ENCODE measurements around the gene DNAJB14. TPM values are rescaled to one million over a fixed set of nuclear protein-coding genes. Genes with fewer than 3 reads are reported as not detected.
A peak's percentile ranks its signal among the peaks of the same experiment; 100 is the strongest.

The DNAJB14 gene
- total and polyA plus RNA-seq, 2 of the 13 experiments (the other 11 are each of a cell fraction or from before 2014, with no cell fraction given), result 9.1 to 38.1 TPM

DNA sequence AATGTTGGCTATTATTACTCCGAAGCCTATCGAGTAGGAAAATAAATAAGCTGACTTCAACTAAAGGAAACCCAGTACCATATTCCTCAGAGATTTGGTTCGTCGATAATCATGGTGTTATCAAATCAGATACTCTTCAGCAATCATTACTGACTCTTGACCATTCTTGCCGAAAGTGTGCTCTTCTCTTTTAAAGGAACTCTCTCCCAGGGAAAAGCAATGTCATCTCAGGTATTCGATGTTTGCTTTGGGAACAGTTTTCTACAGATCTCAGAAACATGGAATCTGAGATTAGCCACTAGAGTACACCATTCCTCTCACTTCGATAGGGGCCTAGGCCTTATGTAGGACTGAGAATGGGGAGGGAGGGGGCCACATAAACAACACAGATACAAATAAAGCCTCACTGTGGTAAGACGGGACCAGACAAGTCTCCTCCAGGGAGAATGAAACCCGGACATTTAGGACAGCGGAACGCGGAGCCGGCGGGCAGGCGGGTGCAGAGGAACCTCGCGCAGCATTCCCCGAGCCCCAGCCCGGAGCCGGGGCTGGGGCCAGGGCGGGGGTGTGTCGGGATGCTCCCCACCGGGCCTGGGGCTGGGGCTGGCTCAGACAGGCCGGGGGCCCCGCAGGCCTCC lies 581 bp downstream of the DNAJB14 start (continued):
- TF ChIP-seq, protein P1, sequence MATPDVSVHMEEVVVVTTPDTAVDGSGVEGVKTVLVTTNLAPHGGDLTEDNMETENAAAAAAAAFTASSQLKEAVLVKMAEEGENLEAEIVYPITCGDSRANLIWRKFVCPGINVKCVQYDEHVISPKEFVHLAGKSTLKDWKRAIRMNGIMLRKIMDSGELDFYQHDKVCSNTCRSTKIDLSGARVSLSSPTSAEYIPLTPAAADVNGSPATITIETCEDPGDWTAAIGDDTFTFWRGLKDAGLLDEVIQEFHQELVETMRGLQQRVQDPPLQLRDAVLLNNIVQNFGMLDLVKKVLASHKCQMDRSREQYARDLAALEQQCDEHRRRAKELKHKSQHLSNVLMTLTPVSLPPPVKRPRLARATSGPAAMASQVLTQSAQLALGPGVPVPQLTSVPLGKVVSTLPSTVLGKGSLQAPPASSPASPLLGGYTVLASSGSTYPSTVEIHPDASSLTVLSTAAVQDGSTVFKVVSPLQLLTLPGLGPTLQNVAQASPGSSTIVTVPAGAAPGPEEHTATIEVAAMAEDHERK (CRISPR knock-in tag; IDR thresholded peaks at IDR 0.05; ENCODE audit: low read depth), result no peak
- TF ChIP-seq ZNF772 (CRISPR knock-in tag; IDR thresholded peaks at IDR 0.05), result no peak
- TF ChIP-seq GPBP1L1 (CRISPR knock-in tag; IDR thresholded peaks at IDR 0.05), result no peak
- no peak for TF ChIP-seq ZNF674 (CRISPR knock-in tag; IDR thresholded peaks at IDR 0.05; ENCODE audit: low read depth)
- TF ChIP-seq, protein P2, sequence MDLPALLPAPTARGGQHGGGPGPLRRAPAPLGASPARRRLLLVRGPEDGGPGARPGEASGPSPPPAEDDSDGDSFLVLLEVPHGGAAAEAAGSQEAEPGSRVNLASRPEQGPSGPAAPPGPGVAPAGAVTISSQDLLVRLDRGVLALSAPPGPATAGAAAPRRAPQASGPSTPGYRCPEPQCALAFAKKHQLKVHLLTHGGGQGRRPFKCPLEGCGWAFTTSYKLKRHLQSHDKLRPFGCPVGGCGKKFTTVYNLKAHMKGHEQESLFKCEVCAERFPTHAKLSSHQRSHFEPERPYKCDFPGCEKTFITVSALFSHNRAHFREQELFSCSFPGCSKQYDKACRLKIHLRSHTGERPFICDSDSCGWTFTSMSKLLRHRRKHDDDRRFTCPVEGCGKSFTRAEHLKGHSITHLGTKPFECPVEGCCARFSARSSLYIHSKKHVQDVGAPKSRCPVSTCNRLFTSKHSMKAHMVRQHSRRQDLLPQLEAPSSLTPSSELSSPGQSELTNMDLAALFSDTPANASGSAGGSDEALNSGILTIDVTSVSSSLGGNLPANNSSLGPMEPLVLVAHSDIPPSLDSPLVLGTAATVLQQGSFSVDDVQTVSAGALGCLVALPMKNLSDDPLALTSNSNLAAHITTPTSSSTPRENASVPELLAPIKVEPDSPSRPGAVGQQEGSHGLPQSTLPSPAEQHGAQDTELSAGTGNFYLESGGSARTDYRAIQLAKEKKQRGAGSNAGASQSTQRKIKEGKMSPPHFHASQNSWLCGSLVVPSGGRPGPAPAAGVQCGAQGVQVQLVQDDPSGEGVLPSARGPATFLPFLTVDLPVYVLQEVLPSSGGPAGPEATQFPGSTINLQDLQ (CRISPR knock-in tag; IDR thresholded peaks at IDR 0.05), result no peak
- TF ChIP-seq KLF16 (CRISPR knock-in tag; IDR thresholded peaks at IDR 0.05), result 0 out of 4 replicates have a peak, but pooled peaks of 1 of the 2 experiments have one; percentile 16
- TF ChIP-seq ZFP1 (CRISPR knock-in tag; IDR thresholded peaks at IDR 0.05), result no peak
- TF ChIP-seq ZNF839 (CRISPR knock-in tag; IDR thresholded peaks at IDR 0.05; ENCODE audit: borderline replicate concordance), result no peak
- TF ChIP-seq ZNF562 (CRISPR knock-in tag; IDR thresholded peaks at IDR 0.05; ENCODE audit: borderline replicate concordance), result no peak
- no peak for TF ChIP-seq ZNF720 (CRISPR knock-in tag; IDR thresholded peaks at IDR 0.05)
- TF ChIP-seq THAP7 (CRISPR knock-in tag; IDR thresholded peaks at IDR 0.05), result 0 out of 2 replicates have a peak, but pooled peaks have one; percentile 9
- no peak for TF ChIP-seq ZBTB8A (CRISPR knock-in tag; IDR thresholded peaks at IDR 0.05; ENCODE audit: borderline replicate concordance, low read depth)
- peak; percentile 9 for TF ChIP-seq GATAD1 (CRISPR knock-in tag; IDR thresholded peaks at IDR 0.05)
- no peak for TF ChIP-seq HNRNPH1 (optimal IDR thresholded peaks at IDR 0.05; ENCODE audit: low read depth, low read length)
- no peak for TF ChIP-seq ONECUT2 (CRISPR knock-in tag; IDR thresholded peaks at IDR 0.05)
- no peak for TF ChIP-seq SOX13 (IDR thresholded peaks at IDR 0.05)
- no peak for TF ChIP-seq SOX13 (CRISPR knock-in tag; conservative IDR thresholded peaks at IDR 0.05 in 1 of 2, IDR thresholded peaks at IDR 0.05 in 1 of 2)
- 0 out of 2 replicates have a peak, but pooled peaks have one; percentile 10 for TF ChIP-seq ZNF230 (CRISPR knock-in tag; IDR thresholded peaks at IDR 0.05)
- TF ChIP-seq ZNF841 (CRISPR knock-in tag; IDR thresholded peaks at IDR 0.05; ENCODE audit: borderline replicate concordance), result no peak
- peak; percentile 36; the same call in 1 of the 2 replicates for TF ChIP-seq GABPA (IDR thresholded peaks at IDR 0.05; ENCODE audit: low read depth, low read length)
- no peak for TF ChIP-seq GABPA (CRISPR knock-in tag; IDR thresholded peaks at IDR 0.05; ENCODE audit: low read depth)
- no peak for TF ChIP-seq CBFB (CRISPR knock-in tag; IDR thresholded peaks at IDR 0.05)
- TF ChIP-seq, protein P3, sequence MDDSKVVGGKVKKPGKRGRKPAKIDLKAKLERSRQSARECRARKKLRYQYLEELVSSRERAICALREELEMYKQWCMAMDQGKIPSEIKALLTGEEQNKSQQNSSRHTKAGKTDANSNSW (CRISPR knock-in tag; IDR thresholded peaks at IDR 0.05; ENCODE audit: borderline replicate concordance), result 0 out of 2 replicates have a peak, but pooled peaks have one; percentile 5
- TF ChIP-seq POLR2G (IDR thresholded peaks at IDR 0.05; ENCODE audit: low read depth, low read length), result no peak
- TF ChIP-seq ZSCAN20 (CRISPR knock-in tag; IDR thresholded peaks at IDR 0.05; ENCODE audit: borderline replicate concordance), result peak; percentile 51; the same call in 1 of the 2 replicates

Data from HepG2 (cell line).